Esophagus muscularis mucosa (tissue), 4 donors: ENCODE data around the gene MLLT3. TPM values are rescaled to one million over a fixed set of nuclear protein-coding genes. Genes with fewer than 3 reads are reported as not detected.

Experiments
- DNase-seq: peaks from one replicate; pipeline ENCODE4 v3.0.0-alpha.2; 2017; ENCODE audit errors: extremely low spot score
- H3K27ac ChIP-seq, 4 donors: fragments of 200-600 bp; sonication (generic); replicated peaks in 1 of 4; 1 replicate in 3 of 4; 2 replicates in 1 of 4; pipeline ENCODE4 v1.5.1; 2016 to 2019; ENCODE audit warnings: mild to moderate bottlenecking in 1 of 4
- H3K27me3 ChIP-seq, 4 donors: fragments of 200-600 bp; sonication (generic); one replicate each; pipeline versions ENCODE4 v1.5.1 to v1.6.0; 2016 to 2019
- H3K36me3 ChIP-seq, 4 donors: fragments of 200-600 bp; sonication (generic); one replicate each; pipeline ENCODE4 v1.5.1; 2016 to 2019
- H3K4me1 ChIP-seq, 4 donors: fragments of 200-600 bp; sonication (generic); one replicate each; pipeline ENCODE4 v1.5.1; 2016 to 2019
- H3K4me3 ChIP-seq, 4 donors: fragments of 200-600 bp; sonication (generic); 1 replicate in 2 of 4; 2 replicates in 2 of 4; pipeline ENCODE4 v1.5.1; 2016 to 2019; ENCODE audit warnings: mild to moderate bottlenecking in 4 of 4, moderate library complexity in 1 of 4
- H3K9me3 ChIP-seq, 4 donors: fragments of 200-600 bp; sonication (generic); 1 replicate in 3 of 4; 2 replicates in 1 of 4; pipeline ENCODE4 v1.5.1; 2016 to 2019
- EP300 ChIP-seq: sonication (generic); formaldehyde crosslinking; IDR thresholded peaks from one replicate; pipeline ENCODE4 v1.6.1; 2017; ENCODE audit warnings: antibody characterized with exemption
- POLR2A ChIP-seq: fragments of 450-650 bp; IDR thresholded peaks from one replicate; pipeline ENCODE4 v1.6.1; 2017; ENCODE audit warnings: antibody characterized with exemption, moderate library complexity, mild to moderate bottlenecking, low read depth
- POLR2AphosphoS5 ChIP-seq, 2 donors: sonication (generic); formaldehyde crosslinking; IDR thresholded peaks; one replicate each; pipeline ENCODE4 v1.6.1; 2017; ENCODE audit warnings: antibody characterized with exemption in 2 of 2
- WGBS: methylation state at CpG from one replicate; pipeline ENCODE4 v1.1.5; 2018; 5-methylcytosine and 5-hydroxymethylcytosine counted together
- intact Hi-C: fragments of 100-400 bp; cut with DNase I; formaldehyde crosslinking; loops from one replicate; pipeline ENCODE4 v1.15.1; 2023
- total RNA-seq, 4 donors: library from RNA; depleted of rRNA; stranded (reverse); fragments of >200 nt; gene quantifications; one replicate each; pipeline versions ENCODE4 v1.1.0 to v1.2.1, GENCODE V29; 2016
- TF ChIP-seq, protein P1 (sequence below), 3 experiments: fragments of 200-600 bp in 2 of 3; fragments of 450-650 bp in 1 of 3; sonication (generic) in 2 of 3; IDR thresholded peaks; one replicate each; pipeline ENCODE4 v1.5.1; 2017 to 2019; ENCODE audit warnings: antibody characterized with exemption in 3 of 3, mild to moderate bottlenecking in 2 of 3, moderate library complexity in 1 of 3

Gene MLLT3
- total RNA-seq, 4 donors from 2014 or later = 14.1 to 30.7 (median 18.0) TPM

- H3K36me3 ChIP-seq = no peaks in the 10 kb centered on the region
- no peak overlapping the region for H3K4me3 ChIP-seq
- no peaks in the 10 kb centered on the region for H3K9me3 ChIP-seq
- TF ChIP-seq POLR2AphosphoS5 (IDR thresholded peaks at IDR 0.05) (no peak), EP300 (no peak), POLR2A (no peak)
- TF ChIP-seq, protein P1, sequence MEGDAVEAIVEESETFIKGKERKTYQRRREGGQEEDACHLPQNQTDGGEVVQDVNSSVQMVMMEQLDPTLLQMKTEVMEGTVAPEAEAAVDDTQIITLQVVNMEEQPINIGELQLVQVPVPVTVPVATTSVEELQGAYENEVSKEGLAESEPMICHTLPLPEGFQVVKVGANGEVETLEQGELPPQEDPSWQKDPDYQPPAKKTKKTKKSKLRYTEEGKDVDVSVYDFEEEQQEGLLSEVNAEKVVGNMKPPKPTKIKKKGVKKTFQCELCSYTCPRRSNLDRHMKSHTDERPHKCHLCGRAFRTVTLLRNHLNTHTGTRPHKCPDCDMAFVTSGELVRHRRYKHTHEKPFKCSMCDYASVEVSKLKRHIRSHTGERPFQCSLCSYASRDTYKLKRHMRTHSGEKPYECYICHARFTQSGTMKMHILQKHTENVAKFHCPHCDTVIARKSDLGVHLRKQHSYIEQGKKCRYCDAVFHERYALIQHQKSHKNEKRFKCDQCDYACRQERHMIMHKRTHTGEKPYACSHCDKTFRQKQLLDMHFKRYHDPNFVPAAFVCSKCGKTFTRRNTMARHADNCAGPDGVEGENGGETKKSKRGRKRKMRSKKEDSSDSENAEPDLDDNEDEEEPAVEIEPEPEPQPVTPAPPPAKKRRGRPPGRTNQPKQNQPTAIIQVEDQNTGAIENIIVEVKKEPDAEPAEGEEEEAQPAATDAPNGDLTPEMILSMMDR (IDR thresholded peaks at IDR 0.05) = no peak
- H3K4me1 ChIP-seq = peaks cover 0 to 5% (median 3%) of the 10 kb centered on the region in 4 donors
- intact Hi-C loops = no loop called here
- H3K27ac ChIP-seq = no peak overlapping the region
- H3K27me3 ChIP-seq = no peaks in the 10 kb centered on the region
- no peak for DNase-seq
- WGBS = 89% methylated on average over 3 of the region's 3 CpGs
Measured at GRCh38 chr9:20582150-20582549, 40.1 kb downstream of the MLLT3 start.

DNA sequence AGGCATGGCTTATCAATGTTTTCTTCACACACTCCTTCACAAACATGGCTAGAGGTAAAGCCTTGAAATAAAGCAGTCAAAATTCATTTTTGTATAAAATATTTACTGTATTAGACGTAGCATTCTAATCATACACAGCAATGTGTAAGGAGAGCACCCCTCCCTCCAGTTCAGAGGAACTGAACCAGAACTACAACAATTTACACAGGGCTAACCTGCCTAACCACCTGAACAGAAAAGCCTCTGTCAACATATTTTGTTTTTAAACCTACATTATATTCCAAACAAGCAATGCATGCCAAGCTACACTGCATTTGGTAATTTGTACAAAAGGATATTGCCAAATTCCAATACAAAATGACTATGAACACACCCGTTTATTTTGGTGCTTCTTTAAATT is 41.6 kb downstream of the MLLT3 start:
- Histone ChIP-seq H3K27ac (no peak overlapping the region), H3K4me1 (peaks cover 0 to 5% (median 3%) of the 10 kb centered on the region in 4 donors), H3K9me3 (peaks cover 0 to 5% (median 1%) of the 10 kb centered on the region in 4 donors), H3K4me3 (no peak overlapping the region), H3K36me3 (no peaks in the 10 kb centered on the region), H3K27me3 (no peaks in the 10 kb centered on the region)
- 64% methylated on average over 2 of the region's 2 CpGs for WGBS
- DNase-seq = no peak
- intact Hi-C loops = no loop called here
- TF ChIP-seq, protein P1 (IDR thresholded peaks at IDR 0.05) = no peak
- TF ChIP-seq POLR2A (no peak), POLR2AphosphoS5 (IDR thresholded peaks at IDR 0.05) (no peak)

DNA sequence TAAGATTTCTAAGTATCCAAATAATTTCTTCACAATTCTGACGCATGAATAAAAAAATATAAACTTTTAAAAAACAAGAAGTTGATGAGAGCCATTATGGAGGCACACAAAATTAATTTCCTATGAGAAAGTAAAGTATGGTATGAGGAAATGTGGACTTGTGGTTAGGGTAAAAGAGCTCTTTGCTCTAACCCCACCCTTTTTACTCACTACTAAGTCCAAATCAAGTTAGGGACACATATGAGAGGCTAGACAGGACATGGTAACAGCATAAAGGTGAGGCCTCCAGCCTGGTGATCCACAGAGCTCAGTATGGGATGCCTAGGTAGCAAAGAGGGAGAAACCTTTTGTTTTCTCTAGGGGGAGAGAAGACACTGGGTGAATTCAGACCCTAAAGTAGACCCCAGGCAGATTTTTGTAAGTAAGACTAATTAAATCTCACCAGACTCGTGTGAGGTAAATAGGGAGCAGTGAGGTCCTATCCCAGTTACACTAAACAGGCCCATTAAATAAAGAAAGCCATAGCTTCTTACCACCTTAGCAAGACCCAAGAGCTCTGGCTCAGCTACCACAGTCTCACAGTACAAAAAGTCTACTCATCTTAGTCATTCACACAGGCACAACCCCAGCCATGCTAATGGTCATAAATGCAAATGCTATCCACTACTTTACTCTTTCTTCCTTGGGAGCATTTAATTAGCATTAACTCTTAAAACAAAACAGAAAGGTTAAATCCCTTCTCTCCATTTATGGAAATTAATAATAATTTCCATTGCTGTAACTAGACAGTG is 42.6 kb downstream of the MLLT3 start:
- Histone ChIP-seq H3K36me3 (no peaks in the 10 kb centered on the region), H3K27me3 (no peaks in the 10 kb centered on the region), H3K4me3 (no peak overlapping the region), H3K27ac (no peak overlapping the region), H3K9me3 (peaks cover 0 to 10% (median 5%) of the 10 kb centered on the region in 4 donors), H3K4me1 (peaks cover 0 to 5% (median 3%) of the 10 kb centered on the region in 4 donors)
- intact Hi-C loops = no loop called here
- TF ChIP-seq, protein P1 (IDR thresholded peaks at IDR 0.05) = no peak
- TF ChIP-seq POLR2A (no peak), POLR2AphosphoS5 (IDR thresholded peaks at IDR 0.05) (no peak), EP300 (no peak)
- no peak for DNase-seq
- 87% methylated on average over 2 of the region's 2 CpGs for WGBS

GRCh38 chr9:20573023-20573422 is 49.3 kb downstream of the MLLT3 start:
- Histone ChIP-seq H3K9me3 (peaks cover 0 to 10% (median 5%) of the 10 kb centered on the region in 4 donors), H3K4me3 (no peak overlapping the region), H3K4me1 (peaks cover 12 to 40% (median 34%) of the 10 kb centered on the region in 4 donors), H3K27me3 (no peaks in the 10 kb centered on the region), H3K27ac (no peak overlapping the region), H3K36me3 (no peaks in the 10 kb centered on the region)
- TF ChIP-seq EP300 (no peak), POLR2AphosphoS5 (IDR thresholded peaks at IDR 0.05) (no peak), POLR2A (no peak)
- TF ChIP-seq, protein P1 (IDR thresholded peaks at IDR 0.05) = no peak
- intact Hi-C loops = no loop called here
- DNase-seq = peak; percentile 47
- 100% methylated on average over 4 of the region's 4 CpGs for WGBS
